Measurements from ENCODE around the gene TNNT2. TPM values are rescaled to one million over a fixed set of nuclear protein-coding genes. Genes with fewer than 3 reads are reported as not detected.

TNNT2 gene
- total and polyA plus RNA-seq, 8 donors = 1.5 to 12.0 (median 6.7) TPM; not detected in 4

DNA sequence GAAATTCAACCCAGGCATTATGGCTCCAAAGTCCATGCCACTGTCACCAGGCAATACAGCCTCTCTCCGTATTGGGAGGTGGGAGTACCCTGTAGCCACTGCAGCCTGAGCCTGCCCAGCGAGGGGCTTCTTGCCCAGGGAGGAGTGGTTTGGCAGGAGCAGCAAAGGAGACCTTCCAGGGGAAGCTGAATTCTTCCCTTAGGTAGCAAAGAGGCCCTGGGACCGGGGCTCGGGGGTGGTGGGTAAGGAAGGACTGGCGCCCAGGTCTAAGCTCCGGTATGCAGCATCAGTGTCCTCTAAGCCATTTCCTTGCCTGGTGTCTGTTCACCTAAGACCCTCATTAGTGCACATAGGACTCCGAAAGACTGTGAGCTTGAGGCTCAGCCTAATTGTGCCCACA is 17.0 kb downstream of the TNNT2 start:
- Histone ChIP-seq H3K27ac (no peak overlapping the region), H3K9me3 (no peaks in the 10 kb centered on the region), H3K4me3 (no peak overlapping the region), H3K4me1 (no peaks in the 10 kb centered on the region), H3K27me3 (peaks cover 0 to 39% (median 0%) of the 10 kb centered on the region in 3 donors), H3K36me3 (no peaks in the 10 kb centered on the region)
- DNase-seq = no peak
- TF ChIP-seq POLR2AphosphoS5 (IDR thresholded peaks at IDR 0.05) (no peak), POLR2A (IDR thresholded peaks at IDR 0.05) (no peak), EP300 (IDR thresholded peaks at IDR 0.05) (no peak)
- TF ChIP-seq, protein P1, sequence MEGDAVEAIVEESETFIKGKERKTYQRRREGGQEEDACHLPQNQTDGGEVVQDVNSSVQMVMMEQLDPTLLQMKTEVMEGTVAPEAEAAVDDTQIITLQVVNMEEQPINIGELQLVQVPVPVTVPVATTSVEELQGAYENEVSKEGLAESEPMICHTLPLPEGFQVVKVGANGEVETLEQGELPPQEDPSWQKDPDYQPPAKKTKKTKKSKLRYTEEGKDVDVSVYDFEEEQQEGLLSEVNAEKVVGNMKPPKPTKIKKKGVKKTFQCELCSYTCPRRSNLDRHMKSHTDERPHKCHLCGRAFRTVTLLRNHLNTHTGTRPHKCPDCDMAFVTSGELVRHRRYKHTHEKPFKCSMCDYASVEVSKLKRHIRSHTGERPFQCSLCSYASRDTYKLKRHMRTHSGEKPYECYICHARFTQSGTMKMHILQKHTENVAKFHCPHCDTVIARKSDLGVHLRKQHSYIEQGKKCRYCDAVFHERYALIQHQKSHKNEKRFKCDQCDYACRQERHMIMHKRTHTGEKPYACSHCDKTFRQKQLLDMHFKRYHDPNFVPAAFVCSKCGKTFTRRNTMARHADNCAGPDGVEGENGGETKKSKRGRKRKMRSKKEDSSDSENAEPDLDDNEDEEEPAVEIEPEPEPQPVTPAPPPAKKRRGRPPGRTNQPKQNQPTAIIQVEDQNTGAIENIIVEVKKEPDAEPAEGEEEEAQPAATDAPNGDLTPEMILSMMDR (IDR thresholded peaks at IDR 0.05) = no peak
- intact Hi-C loops (cut with DNase I; ENCODE audit: low total_unique reads) = loop anchor here (5.0 kb wide), 1 partner anchor 108 kb away; no protein-coding TSS in a partner anchor
- WGBS, 5 donors = 65 to 89% (median 87%) methylated on average over 3 to 7 of the region's 7 CpGs

DNA sequence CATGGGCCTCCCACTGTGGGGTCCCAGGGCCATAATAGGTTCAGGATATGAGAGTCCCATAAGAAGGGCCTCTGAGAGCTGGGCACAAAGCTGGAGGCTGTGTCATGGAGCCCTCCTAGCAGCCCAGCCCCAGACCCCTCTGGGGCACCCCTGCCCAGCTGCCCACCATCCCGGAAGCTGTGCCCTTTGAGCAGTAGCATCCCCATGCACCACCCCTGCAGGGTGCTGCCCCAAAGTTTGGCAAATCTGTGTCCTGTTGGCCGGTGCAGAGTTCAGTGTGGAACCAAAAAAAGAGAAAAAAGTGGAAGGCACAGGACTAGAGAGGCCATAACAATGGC is 17.6 kb downstream of the TNNT2 start:
- no peak for DNase-seq
- no peak overlapping the region for H3K27ac ChIP-seq
- 82 to 92% (median 83%) methylated on average over 1 to 2 of the region's 2 CpGs for whole genome bisulfite sequencing, 5 donors

DNA sequence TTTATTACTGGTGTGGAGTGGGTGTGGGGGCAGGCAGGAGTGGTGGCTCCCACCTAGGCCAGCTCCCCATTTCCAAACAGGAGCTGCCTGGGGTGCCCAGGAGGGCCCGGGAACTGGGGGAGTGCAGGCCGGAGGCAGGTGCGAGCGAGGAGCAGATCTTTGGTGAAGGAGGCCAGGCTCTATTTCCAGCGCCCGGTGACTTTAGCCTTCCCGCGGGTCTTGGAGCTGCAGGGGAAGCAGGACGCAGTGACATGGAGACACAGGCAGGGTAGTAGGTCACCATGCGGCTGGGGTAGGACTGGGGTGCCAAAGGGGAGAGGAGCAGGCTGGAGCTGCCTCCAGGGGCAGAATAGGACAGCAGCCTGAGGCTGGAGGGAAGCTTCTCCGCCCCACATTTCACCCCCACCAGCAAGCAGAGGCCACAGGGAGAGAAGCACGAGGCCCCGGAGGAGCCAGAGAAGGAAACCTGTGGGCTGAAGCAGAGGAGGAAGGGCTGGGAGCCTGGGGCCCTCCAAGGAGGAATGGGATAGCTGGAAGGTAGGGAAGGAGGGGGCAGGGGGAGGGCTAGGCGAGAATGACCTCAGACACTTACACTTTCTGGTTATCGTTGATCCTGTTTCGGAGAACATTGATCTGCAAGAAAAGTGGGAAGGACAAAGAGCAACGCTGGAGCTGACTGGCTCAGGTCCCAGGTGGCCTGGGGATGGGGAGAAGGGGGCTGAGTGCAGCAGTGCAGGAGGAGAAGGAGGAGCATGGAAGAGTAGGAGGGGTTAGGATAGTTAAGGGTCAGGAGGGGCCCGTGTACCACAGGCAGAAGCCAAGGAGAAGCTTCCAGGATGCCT is 18.2 kb downstream of the TNNT2 start:
- no peaks in the 10 kb centered on the region for H3K36me3 ChIP-seq
- no peak overlapping the region for H3K27ac ChIP-seq
- WGBS, 5 donors = 71 to 79% (median 77%) methylated on average over 16 to 18 of the region's 18 CpGs
- intact Hi-C loops (cut with DNase I; ENCODE audit: low total_unique reads) = no loop called here
- DNase-seq = no peak
- H3K27me3 ChIP-seq = peaks cover 0 to 49% (median 0%) of the 10 kb centered on the region in 3 donors
- no peaks in the 10 kb centered on the region for H3K9me3 ChIP-seq
- no peak overlapping the region for H3K4me3 ChIP-seq
- TF ChIP-seq EP300 (IDR thresholded peaks at IDR 0.05) (no peak), POLR2AphosphoS5 (IDR thresholded peaks at IDR 0.05) (no peak), POLR2A (IDR thresholded peaks at IDR 0.05) (no peak)
- TF ChIP-seq, protein P1 (IDR thresholded peaks at IDR 0.05) = no peak
- no peaks in the 10 kb centered on the region for H3K4me1 ChIP-seq

More for the DNA sequence above, 17.6 kb downstream of the TNNT2 start:
- Histone ChIP-seq H3K9me3 (no peaks in the 10 kb centered on the region), H3K4me3 (no peak overlapping the region), H3K36me3 (no peaks in the 10 kb centered on the region), H3K27me3 (peaks cover 0 to 43% (median 0%) of the 10 kb centered on the region in 3 donors), H3K4me1 (no peaks in the 10 kb centered on the region)
- intact Hi-C loops (cut with DNase I; ENCODE audit: low total_unique reads) = loop anchor here (5.0 kb wide), 1 partner anchor 108 kb away; no protein-coding TSS in a partner anchor
- no peak for TF ChIP-seq POLR2AphosphoS5 (IDR thresholded peaks at IDR 0.05)

DNA sequence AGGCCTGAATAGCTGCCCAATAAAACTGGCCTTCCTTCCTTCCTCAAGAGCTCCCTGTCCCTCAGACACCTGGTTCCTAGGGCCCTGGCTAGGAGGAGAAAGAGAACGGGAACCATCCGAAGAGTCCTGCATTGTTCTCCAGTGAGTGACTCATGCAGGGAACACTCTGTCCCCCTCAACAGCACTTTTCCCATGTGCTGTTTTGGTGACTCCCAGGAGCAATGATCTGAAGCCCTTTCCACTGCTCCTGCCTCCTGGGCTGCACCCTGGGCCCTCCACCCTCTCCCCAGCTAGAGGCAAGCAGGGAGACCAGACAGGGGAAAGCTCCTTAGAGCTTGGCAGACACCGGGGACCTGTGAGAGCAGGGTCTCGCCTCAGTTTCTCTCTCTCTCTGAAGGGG is 18.9 kb downstream of the TNNT2 start:
- TF ChIP-seq POLR2A (IDR thresholded peaks at IDR 0.05) (no peak), POLR2AphosphoS5 (IDR thresholded peaks at IDR 0.05) (no peak), EP300 (IDR thresholded peaks at IDR 0.05) (no peak)
- TF ChIP-seq, protein P1 (IDR thresholded peaks at IDR 0.05) = no peak
- WGBS, 5 donors = 72 to 92% (median 86%) methylated on average over 3 to 4 of the region's 4 CpGs
- Histone ChIP-seq H3K27me3 (peaks cover 0 to 55% (median 0%) of the 10 kb centered on the region in 3 donors), H3K9me3 (no peaks in the 10 kb centered on the region), H3K36me3 (no peaks in the 10 kb centered on the region), H3K27ac (no peak overlapping the region), H3K4me3 (no peak overlapping the region), H3K4me1 (no peaks in the 10 kb centered on the region)
- intact Hi-C loops (cut with DNase I; ENCODE audit: low total_unique reads) = no loop called here
- no peak for DNase-seq

Data from stomach (tissue), 9 donors.